Gastrocnemius medialis (tissue), 4 donors: ENCODE measurements around the gene BMERB1. TPM values are rescaled to one million over a fixed set of nuclear protein-coding genes. Genes with fewer than 3 reads are reported as not detected.
"Not testable (repeated sequence)": the region's sequence is repeated elsewhere in the genome, so short reads cannot be mapped to it uniquely, and the experiment has no call there.

Experiments used
- ATAC-seq, 2 donors: fragments of 150-250 bp; one replicate each; pipeline ENCODE4 v1.9.1; 2016
- DNase-seq, 2 donors: peaks; one replicate each; pipeline ENCODE4 v3.0.0-alpha.2; 2019
- H3K27ac ChIP-seq, 4 donors: fragments of 200-600 bp; sonication (generic); 1 replicate in 1 of 4; 2 replicates in 3 of 4; pipeline ENCODE4 v1.5.1; 2016 to 2018; ENCODE audit warnings: mild to moderate bottlenecking in 2 of 4, moderate library complexity in 1 of 4
- H3K27me3 ChIP-seq, 3 donors: fragments of 200-600 bp; sonication (generic) in 2 of 3; 1 replicate in 1 of 3; 2 replicates in 2 of 3; pipeline versions ENCODE4 v1.5.1 to v1.6.0; 2016 to 2019; ENCODE audit warnings: mild to moderate bottlenecking in 1 of 3, moderate library complexity in 1 of 3
- H3K36me3 ChIP-seq, 2 donors: fragments of 200-600 bp; sonication (generic) in 1 of 2; one replicate each; pipeline ENCODE4 v1.5.1; 2017 to 2018
- H3K4me1 ChIP-seq, 2 donors: fragments of 200-600 bp; sonication (generic) in 1 of 2; one replicate each; pipeline ENCODE4 v1.5.1; 2016 to 2017; ENCODE audit warnings: mild to moderate bottlenecking in 2 of 2
- H3K4me3 ChIP-seq, 4 donors: fragments of 200-600 bp; sonication (generic) in 3 of 4; 1 replicate in 1 of 4; 2 replicates in 3 of 4; pipeline ENCODE4 v1.5.1; 2016 to 2019; ENCODE audit warnings: mild to moderate bottlenecking in 2 of 4
- H3K9me3 ChIP-seq, 3 donors: fragments of 200-600 bp; sonication (generic) in 2 of 3; 1 replicate in 1 of 3; 2 replicates in 2 of 3; pipeline ENCODE4 v1.5.1; 2016 to 2019
- CTCF ChIP-seq, 5 experiments: fragments of 450-650 bp in 3 of 5; fragments of 200-600 bp in 2 of 5; sonication (generic) in 2 of 5; IDR thresholded peaks in 4 of 5; conservative IDR thresholded peaks in 1 of 5; 1 replicate in 4 of 5; 2 replicates in 1 of 5; pipeline ENCODE4 v1.5.1; 2016 to 2019; ENCODE audit warnings: antibody characterized with exemption in 5 of 5, mild to moderate bottlenecking in 3 of 5, moderate library complexity in 3 of 5
- POLR2A ChIP-seq, 2 donors: fragments of 450-650 bp; IDR thresholded peaks; one replicate each; pipeline ENCODE4 v1.6.1; 2017; ENCODE audit warnings: antibody characterized with exemption in 2 of 2, mild to moderate bottlenecking in 2 of 2, moderate library complexity in 2 of 2
- in situ Hi-C, 4 donors: fragments of 200-750 bp; cut with MboI; loops; one replicate each; pipeline versions ENCODE4 v1.15.0 to v1.8.0; 2017; ENCODE audit warnings: low sequenced_read_pairs in 4 of 4
- intact Hi-C: fragments of 100-400 bp; cut with DNase I; formaldehyde crosslinking; loops from one replicate; pipeline ENCODE4 v1.15.1; 2023; ENCODE audit warnings: low total_unique reads
- total RNA-seq, 4 donors: library from RNA; depleted of rRNA; stranded (reverse); fragments of >200 nt; gene quantifications; one replicate each; pipeline versions ENCODE4 v1.1.0 to v1.2.3, GENCODE V29; 2016

The BMERB1 gene
- total RNA-seq, 4 donors from 2014 or later, result 112 to 392 (median 237) TPM

- intact Hi-C loops (no loop called here), in situ Hi-C loops (loop anchor here in 1 of 4 donors (5.0 kb wide), 1 partner anchor 41 kb away; no protein-coding TSS in a partner anchor)
- ATAC-seq, result no peak
Measured at GRCh38 chr16:15566095-15566494, 131.7 kb downstream of the BMERB1 start.

GRCh38 chr16:15567823-15568222, 133.4 kb downstream of the BMERB1 start:
- ATAC-seq, result peak; percentile 68 to 76
- Histone ChIP-seq H3K4me3 (no peak overlapping the region), H3K4me1 (peaks cover 34 to 50% of the 10 kb centered on the region in 2 donors), H3K27me3 (no peaks in the 10 kb centered on the region), H3K36me3 (no peaks in the 10 kb centered on the region), H3K27ac (peak overlapping the region; percentile 36 to 81 (median 68)), H3K9me3 (no peaks in the 10 kb centered on the region)
- intact Hi-C loops, result no loop called here
- DNase-seq, result peak; percentile 88 to 91
- TF ChIP-seq CTCF (IDR thresholded peaks at IDR 0.05 in 4 of 5, conservative IDR thresholded peaks at IDR 0.05 in 1 of 5) (no peak), POLR2A (IDR thresholded peaks at IDR 0.05) (peak in 1 of 2 donors; percentile 3)
- in situ Hi-C loops, result loop anchor here in 1 of 4 donors (5.0 kb wide), 1 partner anchor 39 kb away; no protein-coding TSS in a partner anchor

More at GRCh38 chr16:15566095-15566494, 131.7 kb downstream of the BMERB1 start:
- TF ChIP-seq POLR2A (IDR thresholded peaks at IDR 0.05), result no peak
- no peak for TF ChIP-seq CTCF (IDR thresholded peaks at IDR 0.05 in 4 of 5, conservative IDR thresholded peaks at IDR 0.05 in 1 of 5)
- Histone ChIP-seq H3K9me3 (no peaks in the 10 kb centered on the region), H3K27me3 (no peaks in the 10 kb centered on the region), H3K27ac (no peak overlapping the region), H3K36me3 (no peaks in the 10 kb centered on the region), H3K4me3 (no peak overlapping the region), H3K4me1 (peaks cover 28 to 41% of the 10 kb centered on the region in 2 donors)
- DNase-seq, result no peak

- intact Hi-C loops, DNase-seq, H3K36me3 ChIP-seq, in situ Hi-C loops, H3K27ac ChIP-seq, H3K27me3 ChIP-seq, ATAC-seq, H3K4me3 ChIP-seq, H3K9me3 ChIP-seq: not testable (repeated sequence)
- H3K4me1 ChIP-seq, result peaks cover 15 to 34% of the 10 kb centered on the region in 2 donors
Measured at GRCh38 chr16:15570666-15571065, 136.3 kb downstream of the BMERB1 start.

GRCh38 chr16:15571557-15571956, 137.2 kb downstream of the BMERB1 start:
- H3K4me3 ChIP-seq, result no peak overlapping the region
- no peak for TF ChIP-seq CTCF (IDR thresholded peaks at IDR 0.05 in 4 of 5, conservative IDR thresholded peaks at IDR 0.05 in 1 of 5)
- no peak for TF ChIP-seq POLR2A (IDR thresholded peaks at IDR 0.05)
- in situ Hi-C loops (no loop called here), intact Hi-C loops (no loop called here)
- DNase-seq (no peak), ATAC-seq (no peak)
- H3K4me1 ChIP-seq, result peaks cover 24 to 43% of the 10 kb centered on the region in 2 donors
- H3K9me3 ChIP-seq, result no peaks in the 10 kb centered on the region
- H3K27me3 ChIP-seq, result no peaks in the 10 kb centered on the region
- no peaks in the 10 kb centered on the region for H3K36me3 ChIP-seq
- peak overlapping the region in 2 of 4 donors; percentile 27 to 47 for H3K27ac ChIP-seq

- no peak for TF ChIP-seq POLR2A (IDR thresholded peaks at IDR 0.05)
- no peak for TF ChIP-seq CTCF (IDR thresholded peaks at IDR 0.05 in 4 of 5, conservative IDR thresholded peaks at IDR 0.05 in 1 of 5)
- intact Hi-C loops, result no loop called here
- Histone ChIP-seq H3K9me3 (no peaks in the 10 kb centered on the region), H3K27me3 (no peaks in the 10 kb centered on the region), H3K36me3 (no peaks in the 10 kb centered on the region), H3K4me3 (no peak overlapping the region), H3K4me1 (peaks cover 21 to 45% of the 10 kb centered on the region in 2 donors), H3K27ac (peak overlapping the region in 2 of 4 donors; percentile 27 to 47)
- ATAC-seq (no peak), DNase-seq (no peak)
- in situ Hi-C loops, result no loop called here
Measured at GRCh38 chr16:15572329-15573001, 138.1 kb downstream of the BMERB1 start.
